Gastroesophageal sphincter (tissue), 4 donors: Measurements from ENCODE around the gene KREMEN1. TPM values are rescaled to one million over a fixed set of nuclear protein-coding genes. Genes with fewer than 3 reads are reported as not detected.

ENCODE experiments used
- ATAC-seq: fragments of 150-250 bp; one replicate; pipeline ENCODE4 v1.9.1; 2016; ENCODE audit warnings: mild to moderate bottlenecking, moderate library complexity
- H3K27ac ChIP-seq, 4 donors: fragments of 200-600 bp; sonication (generic) in 3 of 4; 1 replicate in 3 of 4; 2 replicates in 1 of 4; pipeline ENCODE4 v1.5.1; 2016 to 2019
- H3K27me3 ChIP-seq: fragments of 200-600 bp; sonication (generic); one replicate; pipeline ENCODE4 v1.5.1; 2019
- H3K36me3 ChIP-seq, 2 donors: fragments of 200-600 bp; sonication (generic); one replicate each; pipeline ENCODE4 v1.5.1; 2019; ENCODE audit warnings: control low read depth in 1 of 2
- H3K4me1 ChIP-seq, 3 donors: fragments of 200-600 bp; sonication (generic); 1 replicate in 2 of 3; 2 replicates in 1 of 3; pipeline ENCODE4 v1.5.1; 2016 to 2019; ENCODE audit warnings: control low read depth in 2 of 3
- H3K4me3 ChIP-seq, 2 donors: fragments of 200-600 bp; sonication (generic); one replicate each; pipeline ENCODE4 v1.5.1; 2019; ENCODE audit warnings: mild to moderate bottlenecking in 1 of 2, moderate library complexity in 1 of 2
- H3K9me3 ChIP-seq, 3 donors: fragments of 200-600 bp; sonication (generic); one replicate each; pipeline ENCODE4 v1.5.1; 2017 to 2019; ENCODE audit warnings: control low read depth in 2 of 3
- CTCF ChIP-seq, 4 experiments: fragments of 200-600 bp in 2 of 4; fragments of 450-650 bp in 2 of 4; sonication (generic) in 1 of 4; IDR thresholded peaks; one replicate each; pipeline ENCODE4 v1.5.1; 2017 to 2019; ENCODE audit warnings: antibody characterized with exemption in 4 of 4, mild to moderate bottlenecking in 2 of 4, moderate library complexity in 2 of 4
- EP300 ChIP-seq: sonication (generic); formaldehyde crosslinking; IDR thresholded peaks from one replicate; pipeline ENCODE4 v1.6.1; 2017; ENCODE audit warnings: antibody characterized with exemption, mild to moderate bottlenecking
- POLR2A ChIP-seq, 2 donors: fragments of 450-650 bp; IDR thresholded peaks; one replicate each; pipeline ENCODE4 v1.6.1; 2017; ENCODE audit warnings: antibody characterized with exemption in 2 of 2, mild to moderate bottlenecking in 2 of 2, moderate library complexity in 1 of 2
- POLR2AphosphoS5 ChIP-seq: sonication (generic); formaldehyde crosslinking; IDR thresholded peaks from one replicate; pipeline ENCODE4 v1.6.1; 2017; ENCODE audit warnings: antibody characterized with exemption
- WGBS, 2 donors: methylation state at CpG; one replicate each; pipeline ENCODE4 v1.1.5; 2018; ENCODE audit warnings: low coverage in 1 of 2; 5-methylcytosine and 5-hydroxymethylcytosine counted together
- total RNA-seq, 4 donors: library from RNA; depleted of rRNA; stranded (reverse); fragments of >200 nt; gene quantifications; one replicate each; pipeline ENCODE4 v1.1.0, GENCODE V29; 2016

The KREMEN1 gene
- total RNA-seq, 4 donors from 2014 or later: 7.5 to 17.4 (median 10.8) TPM

- TF ChIP-seq CTCF (IDR thresholded peaks at IDR 0.05) (no peak), POLR2AphosphoS5 (no peak), POLR2A (IDR thresholded peaks at IDR 0.05) (no peak), EP300 (no peak)
- Histone ChIP-seq H3K4me1 (peaks cover 0 to 8% (median 0%) of the 10 kb centered on the region in 3 donors), H3K36me3 (peaks cover 0 to 75% of the 10 kb centered on the region in 2 donors), H3K4me3 (no peak overlapping the region), H3K27me3 (no peaks in the 10 kb centered on the region), H3K27ac (no peak overlapping the region), H3K9me3 (no peaks in the 10 kb centered on the region)
- no peak for ATAC-seq
- WGBS, 2 donors: 60 to 93% methylated on average over 1 to 3 of the region's 31 CpGs
Observed at GRCh38 chr22:29048822-29049654, 23.8 kb upstream of the KREMEN1 start.

GRCh38 chr22:29049655-29050263 is 23.1 kb upstream of the KREMEN1 start:
- Histone ChIP-seq H3K27me3 (no peaks in the 10 kb centered on the region), H3K9me3 (no peaks in the 10 kb centered on the region), H3K36me3 (peaks cover 0 to 68% of the 10 kb centered on the region in 2 donors), H3K4me3 (no peak overlapping the region), H3K27ac (no peak overlapping the region), H3K4me1 (peaks cover 0 to 3% (median 0%) of the 10 kb centered on the region in 3 donors)
- no peak for ATAC-seq
- TF ChIP-seq POLR2AphosphoS5: no peak
- no peak for TF ChIP-seq POLR2A (IDR thresholded peaks at IDR 0.05)
- TF ChIP-seq EP300: no peak
- no peak for TF ChIP-seq CTCF (IDR thresholded peaks at IDR 0.05)
- no CpG with 5 or more reads among the region's 38 CpGs for WGBS, 2 donors

- no CpG with 5 or more reads among the region's 24 CpGs for WGBS, 2 donors
- H3K36me3 ChIP-seq: peaks cover 0 to 61% of the 10 kb centered on the region in 2 donors
- no peak overlapping the region for H3K27ac ChIP-seq
- no peak for ATAC-seq
- H3K4me3 ChIP-seq: no peak overlapping the region
- H3K27me3 ChIP-seq: no peaks in the 10 kb centered on the region
- TF ChIP-seq POLR2AphosphoS5 (no peak), POLR2A (IDR thresholded peaks at IDR 0.05) (no peak), CTCF (IDR thresholded peaks at IDR 0.05) (no peak), EP300 (no peak)
- no peaks in the 10 kb centered on the region for H3K4me1 ChIP-seq
- no peaks in the 10 kb centered on the region for H3K9me3 ChIP-seq
Observed at GRCh38 chr22:29050457-29050856, 22.4 kb upstream of the KREMEN1 start.

GRCh38 chr22:29053048-29053702 is 19.7 kb upstream of the KREMEN1 start:
- Histone ChIP-seq H3K4me1 (no peaks in the 10 kb centered on the region), H3K27ac (no peak overlapping the region), H3K4me3 (no peak overlapping the region), H3K36me3 (peaks cover 0 to 33% of the 10 kb centered on the region in 2 donors), H3K27me3 (no peaks in the 10 kb centered on the region), H3K9me3 (no peaks in the 10 kb centered on the region)
- ATAC-seq: no peak
- TF ChIP-seq CTCF (IDR thresholded peaks at IDR 0.05) (no peak), EP300 (no peak), POLR2A (IDR thresholded peaks at IDR 0.05) (no peak)
- WGBS, 2 donors: 93 to 95% methylated on average over 5 to 6 of the region's 8 CpGs
